Liver (tissue), 9 donors: ENCODE results near the gene ANKRD44. TPM values are rescaled to one million over a fixed set of nuclear protein-coding genes. Genes with fewer than 3 reads are reported as not detected.

Source experiments
- DNase-seq: peaks from one replicate; pipeline ENCODE4 v3.0.0-alpha.2; 2017; ENCODE audit warnings: low spot score
- H3K27ac ChIP-seq, 2 donors: one replicate each; pipeline ENCODE4 v1.7.0; 2013; ENCODE audit warnings: inconsistent platforms in 2 of 2, low read length in 2 of 2, control low read depth in 1 of 2, low read depth in 1 of 2, mild to moderate bottlenecking in 1 of 2
- H3K27me3 ChIP-seq, 4 donors: one replicate each; pipeline versions ENCODE4 v1.6.1 to v1.7.0; 2013; ENCODE audit warnings: low read length in 3 of 4, inconsistent platforms in 1 of 4, mild to moderate bottlenecking in 1 of 4, moderate library complexity in 1 of 4; ENCODE audit not compliant: control insufficient read depth in 4 of 4, insufficient read depth in 4 of 4
- H3K36me3 ChIP-seq, 4 donors: one replicate each; pipeline versions ENCODE4 v1.6.1 to v1.7.0; 2013; ENCODE audit warnings: low read length in 3 of 4, mild to moderate bottlenecking in 3 of 4, low read depth in 1 of 4, moderate library complexity in 1 of 4; ENCODE audit not compliant: control insufficient read depth in 4 of 4, insufficient read depth in 3 of 4
- H3K4me1 ChIP-seq, 4 donors: one replicate each; pipeline versions ENCODE4 v1.6.1 to v1.7.0; 2013; ENCODE audit warnings: low read length in 3 of 4, mild to moderate bottlenecking in 3 of 4, moderate library complexity in 1 of 4; ENCODE audit not compliant: control insufficient read depth in 4 of 4, insufficient read depth in 4 of 4
- H3K4me3 ChIP-seq, 3 donors: one replicate each; pipeline versions ENCODE4 v1.6.1 to v1.7.0; 2013; ENCODE audit warnings: low read length in 3 of 3, control low read depth in 1 of 3, low read depth in 1 of 3, mild to moderate bottlenecking in 1 of 3
- H3K9ac ChIP-seq, 2 donors: one replicate each; pipeline ENCODE4 v1.7.0; 2013; ENCODE audit warnings: low read length in 2 of 2, mild to moderate bottlenecking in 2 of 2, moderate library complexity in 2 of 2, control low read depth in 1 of 2, low read depth in 1 of 2
- H3K9me3 ChIP-seq, 4 donors: one replicate each; pipeline versions ENCODE4 v1.6.1 to v1.7.0; 2013; ENCODE audit warnings: low read length in 3 of 4; ENCODE audit not compliant: control insufficient read depth in 4 of 4
- ATF3 ChIP-seq: IDR thresholded peaks from 2 replicates; pipeline ENCODE4 v1.6.1; 2016; ENCODE audit warnings: antibody characterized with exemption
- CTCF ChIP-seq: fragments of 150-350 bp; IDR thresholded peaks from 2 replicates; pipeline ENCODE4 v1.5.1; 2017; ENCODE audit warnings: improper control_type of control experiment, low read depth, low read length; ENCODE audit not compliant: missing input control
- EGR1 ChIP-seq, 2 donors: IDR thresholded peaks; 2 replicates each; pipeline ENCODE4 v1.6.1; 2016 to 2018; ENCODE audit warnings: antibody characterized with exemption in 2 of 2, low read depth in 2 of 2
- FOXA1 ChIP-seq: IDR thresholded peaks from 2 replicates; pipeline ENCODE4 v1.6.1; 2016; ENCODE audit warnings: antibody characterized with exemption
- FOXA2 ChIP-seq: IDR thresholded peaks from 2 replicates; pipeline ENCODE4 v1.6.1; 2016; ENCODE audit warnings: antibody characterized with exemption
- GABPA ChIP-seq, 2 donors: IDR thresholded peaks in 1 of 2; conservative IDR thresholded peaks in 1 of 2; 2 replicates each; pipeline ENCODE4 v1.6.1; 2016; ENCODE audit warnings: antibody characterized with exemption in 2 of 2, mild to moderate bottlenecking in 1 of 2, moderate library complexity in 1 of 2
- HNF4A ChIP-seq, 2 donors: conservative IDR thresholded peaks; 2 replicates each; pipeline ENCODE4 v1.6.1; 2016; ENCODE audit warnings: antibody characterized with exemption in 2 of 2, mild to moderate bottlenecking in 2 of 2
- HNF4G ChIP-seq: IDR thresholded peaks from 2 replicates; pipeline ENCODE4 v1.6.1; 2016; ENCODE audit warnings: antibody characterized with exemption
- JUND ChIP-seq, 2 donors: IDR thresholded peaks; 2 replicates each; pipeline ENCODE4 v1.6.1; 2016; ENCODE audit warnings: antibody characterized with exemption in 2 of 2
- MAX ChIP-seq: IDR thresholded peaks from 2 replicates; pipeline ENCODE4 v1.6.1; 2016; ENCODE audit warnings: antibody characterized with exemption
- NR2F2 ChIP-seq: IDR thresholded peaks from 2 replicates; pipeline ENCODE4 v1.6.1; 2016; ENCODE audit warnings: antibody characterized with exemption
- RAD21 ChIP-seq, 2 donors: IDR thresholded peaks; 2 replicates each; pipeline ENCODE4 v1.6.1; 2016; ENCODE audit warnings: antibody characterized with exemption in 2 of 2, mild to moderate bottlenecking in 2 of 2
- REST ChIP-seq: IDR thresholded peaks from 2 replicates; pipeline ENCODE4 v1.6.1; 2016; ENCODE audit warnings: antibody characterized with exemption, mild to moderate bottlenecking
- RXRA ChIP-seq, 2 donors: IDR thresholded peaks; 2 replicates each; pipeline ENCODE4 v1.6.1; 2017 to 2018; ENCODE audit warnings: antibody characterized with exemption in 2 of 2, mild to moderate bottlenecking in 1 of 2
- SP1 ChIP-seq: IDR thresholded peaks from 2 replicates; pipeline ENCODE4 v1.6.1; 2018; ENCODE audit warnings: antibody characterized with exemption, mild to moderate bottlenecking
- TAF1 ChIP-seq: conservative IDR thresholded peaks from 2 replicates; pipeline ENCODE4 v1.6.1; 2016; ENCODE audit warnings: antibody characterized with exemption, mild to moderate bottlenecking
- YY1 ChIP-seq: IDR thresholded peaks from 2 replicates; pipeline ENCODE4 v1.6.1; 2016; ENCODE audit warnings: antibody characterized with exemption, mild to moderate bottlenecking
- ZBTB33 ChIP-seq: IDR thresholded peaks from 2 replicates; pipeline ENCODE4 v1.6.1; 2016; ENCODE audit warnings: antibody characterized with exemption
- WGBS: extraction: QIAGEN DNeasy Blood & Tissue Kit; methylation state at CpG from one replicate; pipeline ENCODE4 v1.1.7; 2013; 5-methylcytosine and 5-hydroxymethylcytosine counted together
- polyA plus RNA-seq, 2 donors: library from polyadenylated mRNA; stranded (reverse) in 1 of 2; unstranded in 1 of 2; fragments of 200-250 nt in 1 of 2; fragments of >200 nt in 1 of 2; fragmentation: Nextera tagmentation in 1 of 2; extraction: Ambion mirVana in 1 of 2; gene quantifications; one replicate each; pipeline versions ENCODE4 v1.2.1 to v1.2.3, GENCODE V29; 2013 to 2015
- total RNA-seq, 2 donors: library from RNA; depleted of rRNA; stranded (reverse); fragments of >200 nt; gene quantifications; one replicate each; pipeline ENCODE4 v1.2.3, GENCODE V29; 2014
- donor health status: healthy.
- donor health status: healthy.
- donor health status: healthy.
- donor health status: healthy.
- donor health status: healthy.

Gene ANKRD44
- total and polyA plus RNA-seq, 4 donors: 3.8 to 18.2 (median 6.8) TPM

GRCh38 chr2:197217541-197217940 is 93.0 kb downstream of the ANKRD44 start (continued):
- no peak for TF ChIP-seq JUND (IDR thresholded peaks at IDR 0.05)
- no peak for TF ChIP-seq CTCF

- Histone ChIP-seq H3K9ac (no peak overlapping the region), H3K27ac (peak overlapping the region; percentile 28 to 58), H3K4me1 (peaks cover 2 to 14% (median 10%) of the 10 kb centered on the region in 4 donors), H3K9me3 (no peaks in the 10 kb centered on the region), H3K4me3 (no peak overlapping the region), H3K27me3 (no peaks in the 10 kb centered on the region), H3K36me3 (no peaks in the 10 kb centered on the region)
- WGBS: 18% methylated on average over 5 of the region's 5 CpGs
- DNase-seq: no peak
- TF ChIP-seq MAX: peak; percentile 42
- peak in 1 of 2 donors; percentile 12 for TF ChIP-seq JUND (IDR thresholded peaks at IDR 0.05)
- TF ChIP-seq CTCF: peak; percentile 6
- no peak for TF ChIP-seq ATF3
- no peak for TF ChIP-seq FOXA1
- TF ChIP-seq EGR1 (IDR thresholded peaks at IDR 0.05; ENCODE audit: low read depth in 2 of 2): peak in 1 of 2 donors; percentile 14
- TF ChIP-seq RAD21 (IDR thresholded peaks at IDR 0.05): peak; percentile 27 to 28
- TF ChIP-seq HNF4A (conservative IDR thresholded peaks at IDR 0.05): peak; percentile 77 to 82
- peak; percentile 65 for TF ChIP-seq YY1
- peak; percentile 39 for TF ChIP-seq NR2F2
- no peak for TF ChIP-seq GABPA (IDR thresholded peaks at IDR 0.05 in 1 of 2, conservative IDR thresholded peaks at IDR 0.05 in 1 of 2)
- peak; percentile 32 to 50 for TF ChIP-seq RXRA (IDR thresholded peaks at IDR 0.05)
- TF ChIP-seq TAF1: no peak
- TF ChIP-seq HNF4G: peak; percentile 27
- peak; percentile 59 for TF ChIP-seq SP1
- TF ChIP-seq ZBTB33: no peak
- TF ChIP-seq FOXA2: no peak
- TF ChIP-seq REST: no peak
Measured at GRCh38 chr2:197216361-197216979, 94.1 kb downstream of the ANKRD44 start.
